Psoas muscle (tissue), 8 donors: ENCODE data around the gene UTS2B. TPM values are rescaled to one million over a fixed set of nuclear protein-coding genes. Genes with fewer than 3 reads are reported as not detected.

ENCODE experiments used
- ATAC-seq, 4 donors: fragments of 200-7000 bp; cut with Tn5 transposase; one replicate each; pipeline ENCODE4 v1.9.1; 2020; ENCODE audit warnings: moderate library complexity in 3 of 4, mild to moderate bottlenecking in 2 of 4
- DNase-seq, 2 donors: peaks; one replicate each; pipeline ENCODE4 v3.0.0-alpha.2; 2020
- H3K27ac ChIP-seq: fragments of 200-600 bp; one replicate; pipeline ENCODE4 v1.8.0; 2022
- H3K27me3 ChIP-seq, 3 donors: fragments of 200-600 bp in 1 of 3; one replicate each; pipeline versions ENCODE4 v1.6.1 to v1.8.0; 2013 to 2022; ENCODE audit warnings: low read length in 2 of 3, mild to moderate bottlenecking in 2 of 3, moderate library complexity in 1 of 3; ENCODE audit not compliant: insufficient read depth in 3 of 3
- H3K36me3 ChIP-seq, 2 donors: fragments of 200-600 bp in 1 of 2; one replicate each; pipeline versions ENCODE4 v1.6.1 to v1.8.0; 2013 to 2022; ENCODE audit warnings: low read depth in 1 of 2, mild to moderate bottlenecking in 1 of 2, moderate library complexity in 1 of 2; ENCODE audit not compliant: insufficient read depth in 1 of 2
- H3K4me1 ChIP-seq: fragments of 200-600 bp; one replicate; pipeline ENCODE4 v1.8.0; 2022
- H3K4me3 ChIP-seq: fragments of 200-600 bp; one replicate; pipeline ENCODE4 v1.8.0; 2022; ENCODE audit warnings: mild to moderate bottlenecking
- H3K9me3 ChIP-seq: fragments of 200-600 bp; one replicate; pipeline ENCODE4 v1.8.0; 2022
- CTCF ChIP-seq: fragments of 200-600 bp; IDR thresholded peaks from one replicate; pipeline ENCODE4 v1.8.0; 2022; ENCODE audit warnings: antibody characterized with exemption
- WGBS, 3 donors: extraction: QIAGEN DNeasy Blood & Tissue Kit; methylation state at CpG; one replicate each; pipeline versions ENCODE4 v1.1.6 to v1.1.7; 2013; 5-methylcytosine and 5-hydroxymethylcytosine counted together
- intact Hi-C, 2 donors: fragments of 100-400 bp; cut with DNase I; formaldehyde crosslinking; loops; one replicate each; pipeline versions ENCODE4 v1.11.0 to v1.14.2; 2022
- polyA plus RNA-seq, 3 donors: library from polyadenylated mRNA; stranded (reverse); fragments of 200-250 nt; gene quantifications; one replicate each; pipeline ENCODE4 v1.2.3, GENCODE V29; 2013
- total RNA-seq, 4 donors: library from RNA; stranded (reverse); fragmentation: NEBNext Ultra II Directional in 2 of 4; extraction: Animal tissue kit (Norgen Biotek cat#: 25700) in 2 of 4; gene quantifications; one replicate each; pipeline versions ENCODE4 v1.2.1 to v1.2.4, GENCODE V29; 2021 to 2023
- donor health status: healthy with polysubstance abuse.
- donor health status: DM: no; HTN: no; CAD: no; lungs with moderate emphysema.
- donor health status: Bipolar disorder and iron deficiency.
- donor health status: healthy.
- donor health status: DM: yes; HTN: yes; CAD: no.
- donor health status: DM: no; HTN: no; CAD: no.
- donor health status: DM: no; HTN: no; CAD: no.
- donor health status: DM: yes; HTN: yes; CAD: no.

The UTS2B gene
- total and polyA plus RNA-seq, 7 donors, result 0.03 to 0.22 (median 0.05) TPM; not detected in 3

GRCh38 chr3:191292243-191293015 is 37.9 kb downstream of the UTS2B start:
- Histone ChIP-seq H3K36me3 (no peaks in the 10 kb centered on the region), H3K4me3 (no peak overlapping the region), H3K4me1 (no peaks in the 10 kb centered on the region), H3K9me3 (no peaks in the 10 kb centered on the region), H3K27me3 (no peaks in the 10 kb centered on the region), H3K27ac (no peak overlapping the region)
- DNase-seq (no peak), ATAC-seq (no peak)
- no peak for TF ChIP-seq CTCF
- intact Hi-C loops, result no loop called here
- 72 to 92% (median 74%) methylated on average over 5 of the region's 5 CpGs for WGBS, 3 donors

- no peak for ATAC-seq
- H3K4me3 ChIP-seq, result no peak overlapping the region
- intact Hi-C loops, result no loop called here
- no peaks in the 10 kb centered on the region for H3K36me3 ChIP-seq
- DNase-seq, result no peak
- H3K27ac ChIP-seq, result no peak overlapping the region
- no peaks in the 10 kb centered on the region for H3K4me1 ChIP-seq
- 68 to 74% (median 70%) methylated on average over 4 of the region's 4 CpGs for WGBS, 3 donors
- H3K9me3 ChIP-seq, result no peaks in the 10 kb centered on the region
- TF ChIP-seq CTCF, result no peak
- H3K27me3 ChIP-seq, result no peaks in the 10 kb centered on the region
Observed at GRCh38 chr3:191290311-191291025, 39.9 kb downstream of the UTS2B start.

- no peak for TF ChIP-seq CTCF
- intact Hi-C loops, result no loop called here
- DNase-seq (no peak), ATAC-seq (no peak)
- Histone ChIP-seq H3K36me3 (no peaks in the 10 kb centered on the region), H3K4me1 (no peaks in the 10 kb centered on the region), H3K27ac (no peak overlapping the region), H3K27me3 (no peaks in the 10 kb centered on the region), H3K4me3 (no peak overlapping the region), H3K9me3 (no peaks in the 10 kb centered on the region)
- WGBS, 3 donors, result 93 to 95% (median 94%) methylated on average over 2 of the region's 2 CpGs
Observed at GRCh38 chr3:191283400-191283799, 46.9 kb downstream of the UTS2B start.

GRCh38 chr3:191282251-191283185 is 47.8 kb downstream of the UTS2B start:
- intact Hi-C loops, result no loop called here
- H3K9me3 ChIP-seq, result no peaks in the 10 kb centered on the region
- no peak for TF ChIP-seq CTCF
- no peaks in the 10 kb centered on the region for H3K27me3 ChIP-seq
- H3K4me3 ChIP-seq, result no peak overlapping the region
- H3K27ac ChIP-seq, result no peak overlapping the region
- no peaks in the 10 kb centered on the region for H3K36me3 ChIP-seq
- DNase-seq (no peak), ATAC-seq (no peak)
- WGBS, 3 donors, result 52 to 61% (median 54%) methylated on average over 4 of the region's 4 CpGs
- no peaks in the 10 kb centered on the region for H3K4me1 ChIP-seq
